Upper lobe of left lung (tissue), 6 donors: ENCODE data around the gene LIPG. TPM values are rescaled to one million over a fixed set of nuclear protein-coding genes. Genes with fewer than 3 reads are reported as not detected.
"Not testable (repeated sequence)": the region's sequence is repeated elsewhere in the genome, so short reads cannot be mapped to it uniquely, and the experiment has no call there.

Experiments used
- ATAC-seq, 2 donors: fragments of 200-7000 bp; cut with Tn5 transposase; one replicate each; pipeline ENCODE4 v1.9.1; 2022; ENCODE audit warnings: mild to moderate bottlenecking in 2 of 2, moderate library complexity in 2 of 2; ENCODE audit not compliant: low FRiP score in 2 of 2
- DNase-seq, 2 donors: peaks; one replicate each; pipeline ENCODE4 v3.0.0-alpha.2; 2019 to 2020
- H3K27ac ChIP-seq, 4 donors: fragments of 200-600 bp; sonication (generic); one replicate each; pipeline ENCODE4 v1.5.1; 2016 to 2019
- H3K27me3 ChIP-seq, 4 donors: fragments of 200-600 bp; sonication (generic); one replicate each; pipeline ENCODE4 v1.5.1; 2017 to 2019
- H3K36me3 ChIP-seq, 4 donors: fragments of 200-600 bp; sonication (generic); one replicate each; pipeline ENCODE4 v1.5.1; 2016 to 2019
- H3K4me1 ChIP-seq, 4 donors: fragments of 200-600 bp; sonication (generic); one replicate each; pipeline ENCODE4 v1.5.1; 2018 to 2019
- H3K4me3 ChIP-seq, 4 donors: fragments of 200-600 bp; sonication (generic); one replicate each; pipeline ENCODE4 v1.5.1; 2017 to 2019; ENCODE audit warnings: mild to moderate bottlenecking in 2 of 4, moderate library complexity in 1 of 4
- H3K9me3 ChIP-seq, 4 donors: fragments of 200-600 bp; sonication (generic); one replicate each; pipeline ENCODE4 v1.5.1; 2018 to 2019
- EP300 ChIP-seq, 4 donors: sonication (generic); formaldehyde crosslinking; IDR thresholded peaks; one replicate each; pipeline ENCODE4 v1.5.1; 2017; ENCODE audit warnings: antibody characterized with exemption in 4 of 4, control low read depth in 2 of 4
- POLR2A ChIP-seq, 4 donors: fragments of 450-650 bp; IDR thresholded peaks; one replicate each; pipeline ENCODE4 v1.5.1; 2016 to 2017; ENCODE audit warnings: antibody characterized with exemption in 4 of 4, mild to moderate bottlenecking in 2 of 4
- POLR2AphosphoS5 ChIP-seq, 2 donors: sonication (generic); formaldehyde crosslinking; IDR thresholded peaks; one replicate each; pipeline ENCODE4 v1.5.1; 2017; ENCODE audit warnings: antibody characterized with exemption in 2 of 2
- WGBS, 2 donors: methylation state at CpG; one replicate each; pipeline ENCODE4 v1.1.5; 2017 to 2018; 5-methylcytosine and 5-hydroxymethylcytosine counted together
- total RNA-seq, 6 donors: library from RNA; depleted of rRNA in 4 of 6; stranded (reverse); fragments of >200 nt in 4 of 6; gene quantifications; one replicate each; pipeline versions ENCODE4 v1.1.0 to v1.2.1, GENCODE V29; 2016 to 2021
- TF ChIP-seq, protein P1 (sequence below), 6 experiments: fragments of 450-650 bp in 4 of 6; fragments of 200-600 bp in 2 of 6; sonication (generic) in 2 of 6; IDR thresholded peaks; one replicate each; pipeline ENCODE4 v1.5.1; 2016 to 2019; ENCODE audit warnings: antibody characterized with exemption in 6 of 6
- donor health status: DM: no; HTN: no; CAD: no; lungs with moderate emphysema.
- donor health status: DM: no; HTN: yes; CAD: no; lungs with severe emphysema.

The LIPG gene
- total RNA-seq, result 10 to 100 TPM in 1 of 6 donors, 1 to 10 TPM in 5; 1.9 to 12.2 (median 4.5) TPM

DNA sequence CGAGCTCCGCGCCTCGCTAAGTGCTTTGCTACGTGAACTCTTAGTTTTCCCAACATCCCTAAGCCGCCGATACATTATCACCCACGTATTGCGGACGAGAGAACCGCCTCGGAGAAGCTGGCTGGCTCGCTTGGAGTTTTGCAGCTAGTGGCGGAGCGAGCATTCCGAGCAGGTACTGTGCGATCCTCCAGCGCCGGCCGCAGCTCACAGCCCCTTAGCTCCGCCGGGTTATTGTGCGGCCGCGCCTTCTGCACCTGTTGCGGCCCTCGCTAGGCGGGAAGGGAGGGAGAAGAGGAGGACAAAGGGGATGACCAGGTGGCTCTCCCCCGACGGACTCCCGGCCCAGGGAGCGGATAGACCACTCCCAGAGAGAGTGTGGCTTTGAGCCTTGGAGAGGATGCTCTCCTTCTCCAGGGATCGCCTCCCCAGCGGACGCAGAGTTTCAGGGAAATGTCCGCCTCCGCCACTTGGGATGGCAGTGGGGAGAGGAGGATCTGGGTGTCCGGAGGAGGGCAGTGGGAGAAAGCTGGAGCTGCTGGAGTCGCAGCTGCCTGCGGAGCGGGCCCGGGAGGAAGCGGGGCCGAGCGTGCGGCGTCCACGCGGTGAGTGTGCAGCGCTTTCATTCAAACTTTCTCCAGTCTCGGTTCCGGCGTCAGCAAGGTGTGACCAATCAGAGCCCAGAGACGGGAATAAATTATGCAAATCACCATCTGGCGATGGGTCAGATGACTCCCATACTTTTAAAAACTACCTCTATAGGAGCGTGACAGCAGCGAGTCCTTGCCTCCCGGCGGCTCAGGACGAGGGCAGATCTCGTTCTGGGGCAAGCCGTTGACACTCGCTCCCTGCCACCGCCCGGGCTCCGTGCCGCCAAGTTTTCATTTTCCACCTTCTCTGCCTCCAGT is at the start of gene LIPG:
Gene LIPG, plus strand, starts transcription at position 769 of the 905 bp plus-strand sequence. CDS start 252 bp downstream, outside the sequence.
- peaks cover 21 to 37% (median 30%) of the 10 kb centered on the region in 4 donors for H3K4me1 ChIP-seq
- WGBS, 2 donors, result 1 to 2% methylated on average over 58 to 67 of the region's 67 CpGs
- peak; percentile 64 to 86 for DNase-seq

DNA sequence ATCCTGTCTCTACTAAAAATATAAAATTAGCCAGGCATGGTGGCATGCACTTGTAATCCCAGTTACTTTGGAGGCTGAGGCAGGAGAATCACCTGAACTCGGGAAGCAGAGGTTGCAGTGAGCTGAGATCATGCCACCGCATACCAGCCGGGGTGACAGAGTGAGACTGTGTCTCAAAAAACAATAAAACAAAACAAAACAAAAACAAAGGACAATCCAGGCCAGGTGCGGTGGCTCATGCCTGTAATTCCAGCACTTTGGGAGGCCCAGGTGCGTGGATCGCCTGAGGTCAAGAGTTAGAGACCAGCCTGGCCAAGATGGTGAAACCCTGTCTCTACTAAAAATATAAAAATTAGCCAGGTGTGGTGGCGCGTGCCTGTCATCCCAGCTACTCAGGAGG is 49.0 kb upstream of the LIPG start:
- H3K27ac ChIP-seq, H3K9me3 ChIP-seq, H3K4me1 ChIP-seq, H3K27me3 ChIP-seq, DNase-seq, H3K4me3 ChIP-seq, ATAC-seq, H3K36me3 ChIP-seq: not testable (repeated sequence)
- 97% methylated on average over 8 of the region's 8 CpGs for WGBS, 2 donors

More for the DNA sequence above, at the start of gene LIPG:
- peak; percentile 72 to 82 for ATAC-seq
- TF ChIP-seq POLR2A (IDR thresholded peaks at IDR 0.05) (peak in 1 of 4 donors; percentile 46), POLR2AphosphoS5 (IDR thresholded peaks at IDR 0.05) (peak in 1 of 2 donors; percentile 63), EP300 (IDR thresholded peaks at IDR 0.05) (no peak)
- TF ChIP-seq, protein P1, sequence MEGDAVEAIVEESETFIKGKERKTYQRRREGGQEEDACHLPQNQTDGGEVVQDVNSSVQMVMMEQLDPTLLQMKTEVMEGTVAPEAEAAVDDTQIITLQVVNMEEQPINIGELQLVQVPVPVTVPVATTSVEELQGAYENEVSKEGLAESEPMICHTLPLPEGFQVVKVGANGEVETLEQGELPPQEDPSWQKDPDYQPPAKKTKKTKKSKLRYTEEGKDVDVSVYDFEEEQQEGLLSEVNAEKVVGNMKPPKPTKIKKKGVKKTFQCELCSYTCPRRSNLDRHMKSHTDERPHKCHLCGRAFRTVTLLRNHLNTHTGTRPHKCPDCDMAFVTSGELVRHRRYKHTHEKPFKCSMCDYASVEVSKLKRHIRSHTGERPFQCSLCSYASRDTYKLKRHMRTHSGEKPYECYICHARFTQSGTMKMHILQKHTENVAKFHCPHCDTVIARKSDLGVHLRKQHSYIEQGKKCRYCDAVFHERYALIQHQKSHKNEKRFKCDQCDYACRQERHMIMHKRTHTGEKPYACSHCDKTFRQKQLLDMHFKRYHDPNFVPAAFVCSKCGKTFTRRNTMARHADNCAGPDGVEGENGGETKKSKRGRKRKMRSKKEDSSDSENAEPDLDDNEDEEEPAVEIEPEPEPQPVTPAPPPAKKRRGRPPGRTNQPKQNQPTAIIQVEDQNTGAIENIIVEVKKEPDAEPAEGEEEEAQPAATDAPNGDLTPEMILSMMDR (IDR thresholded peaks at IDR 0.05), result peak in 1 of 6 experiments; percentile 6
- Histone ChIP-seq H3K27me3 (peaks cover 0 to 11% (median 5%) of the 10 kb centered on the region in 4 donors), H3K27ac (no peak within 1 kb of the TSS), H3K36me3 (no peaks in the 10 kb centered on the region), H3K4me3 (peak within 1 kb of the TSS; percentile 10 to 52 (median 38)), H3K9me3 (no peaks in the 10 kb centered on the region)

DNA sequence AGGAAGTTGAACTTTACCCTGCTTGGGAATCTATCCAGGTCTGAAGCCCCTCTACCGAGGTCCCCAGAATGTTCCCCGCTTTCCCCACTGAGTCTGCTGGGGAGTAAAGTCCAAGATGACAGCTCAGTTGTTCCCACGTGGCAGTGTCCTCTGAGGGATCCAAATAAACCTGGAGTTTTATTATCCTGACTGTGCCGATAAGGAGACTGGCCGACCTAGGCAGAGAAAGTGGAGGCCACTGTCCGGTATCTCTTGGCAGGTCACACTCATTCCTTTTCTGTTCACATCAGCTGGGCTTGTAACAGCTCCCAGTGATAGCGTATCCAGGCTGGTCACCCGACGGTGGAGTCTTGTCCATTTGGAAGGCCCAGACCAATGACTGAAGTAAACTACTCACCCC is 47.3 kb upstream of the LIPG start:
- no peaks in the 10 kb centered on the region for H3K36me3 ChIP-seq
- H3K27ac ChIP-seq, result no peak overlapping the region
- H3K4me1 ChIP-seq, result no peaks in the 10 kb centered on the region
- no peaks in the 10 kb centered on the region for H3K27me3 ChIP-seq
- 83 to 84% methylated on average over 8 to 9 of the region's 9 CpGs for WGBS, 2 donors
- H3K4me3 ChIP-seq, result no peak overlapping the region
- H3K9me3 ChIP-seq, result no peaks in the 10 kb centered on the region
- TF ChIP-seq POLR2AphosphoS5 (IDR thresholded peaks at IDR 0.05) (no peak), EP300 (IDR thresholded peaks at IDR 0.05) (no peak), POLR2A (IDR thresholded peaks at IDR 0.05) (no peak)
- TF ChIP-seq, protein P1 (IDR thresholded peaks at IDR 0.05), result no peak
- ATAC-seq (no peak), DNase-seq (no peak)

- H3K27me3 ChIP-seq, H3K27ac ChIP-seq, H3K9me3 ChIP-seq, H3K4me3 ChIP-seq, H3K4me1 ChIP-seq, ATAC-seq, DNase-seq, H3K36me3 ChIP-seq: not testable (repeated sequence)
- WGBS, 2 donors, result 76 to 77% methylated on average over 5 of the region's 5 CpGs
Observed at GRCh38 chr18:49515003-49515402, 46.9 kb upstream of the LIPG start.

- Histone ChIP-seq H3K27me3 (no peaks in the 10 kb centered on the region), H3K9me3 (no peaks in the 10 kb centered on the region), H3K4me3 (no peak overlapping the region), H3K36me3 (no peaks in the 10 kb centered on the region), H3K4me1 (no peaks in the 10 kb centered on the region), H3K27ac (no peak overlapping the region)
- DNase-seq, result no peak
- 92 to 97% methylated on average over 3 of the region's 3 CpGs for WGBS, 2 donors
- ATAC-seq, result no peak
- TF ChIP-seq POLR2A (IDR thresholded peaks at IDR 0.05), result no peak
- TF ChIP-seq, protein P1 (IDR thresholded peaks at IDR 0.05), result no peak
- no peak for TF ChIP-seq EP300 (IDR thresholded peaks at IDR 0.05)
- no peak for TF ChIP-seq POLR2AphosphoS5 (IDR thresholded peaks at IDR 0.05)
Observed at GRCh38 chr18:49515516-49515915, 46.3 kb upstream of the LIPG start.
